HG02623 (cell line): ENCODE data around the gene DDR2.

Experiments
- ATAC-seq: cut with Tn5 transposase; IDR thresholded peaks from one replicate; pipeline ENCODE4 v1.9.1; 2021; ENCODE audit warnings: moderate library complexity; ENCODE audit not compliant: unreplicated experiment

DDR2 gene

DNA sequence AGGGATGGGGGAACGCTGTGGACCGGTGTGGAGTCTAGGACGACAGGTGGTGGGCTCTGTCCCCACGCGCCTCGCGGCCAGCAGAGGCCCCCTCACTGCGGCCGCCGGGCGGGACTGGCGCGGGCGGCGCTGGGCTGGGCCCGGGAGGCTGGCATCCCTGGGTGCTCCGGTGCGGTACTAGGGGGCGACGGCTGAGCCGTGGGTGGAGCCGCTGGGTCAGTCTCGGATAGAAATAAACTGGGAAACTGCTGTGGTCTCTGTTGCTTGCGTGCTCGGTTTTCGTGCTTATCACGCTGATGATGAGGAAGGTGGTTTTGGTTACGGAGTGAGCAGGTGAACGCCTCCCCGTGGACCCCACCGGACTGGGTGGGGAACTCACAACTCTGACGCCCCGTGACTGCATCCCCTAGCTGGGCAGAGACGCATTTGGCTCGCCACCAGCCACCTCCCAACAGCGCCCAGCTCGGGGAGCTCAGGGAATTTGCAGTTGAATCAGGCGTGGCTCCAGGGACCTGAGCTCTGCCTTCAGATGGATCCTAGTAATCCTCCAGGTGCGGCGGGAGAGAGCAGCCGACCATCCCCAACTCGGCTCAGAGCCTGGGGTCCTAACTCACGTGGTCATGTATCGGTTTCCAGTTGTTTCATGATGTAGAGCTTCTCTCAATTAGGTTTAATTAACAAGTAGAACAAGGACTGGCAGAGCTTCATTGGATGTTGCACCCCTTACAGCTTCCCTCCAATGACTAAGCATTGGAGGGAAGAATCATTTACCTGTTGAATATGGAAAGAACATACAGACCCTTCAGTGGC lies 190.3 kb downstream of the DDR2 start:
- ATAC-seq: no peak

DNA sequence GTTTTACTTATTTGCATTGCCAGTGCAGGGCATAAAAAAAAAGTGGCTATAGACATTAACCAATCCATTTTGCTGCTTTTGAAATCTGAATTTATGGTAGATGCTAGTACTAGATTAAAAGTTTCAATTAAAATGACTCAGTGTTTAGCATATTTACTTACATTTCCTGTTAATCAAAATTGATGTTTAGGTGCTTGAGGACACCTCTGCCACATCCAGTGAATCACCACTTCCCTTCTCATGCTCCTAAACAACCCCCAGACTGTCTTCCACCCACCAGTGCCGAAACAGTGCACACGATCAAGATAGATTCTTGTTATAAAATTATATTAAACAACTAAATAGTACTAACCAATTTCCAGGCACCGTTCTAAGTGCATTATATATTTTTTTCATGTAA lies 191.0 kb downstream of the DDR2 start:
- ATAC-seq: no peak

DNA sequence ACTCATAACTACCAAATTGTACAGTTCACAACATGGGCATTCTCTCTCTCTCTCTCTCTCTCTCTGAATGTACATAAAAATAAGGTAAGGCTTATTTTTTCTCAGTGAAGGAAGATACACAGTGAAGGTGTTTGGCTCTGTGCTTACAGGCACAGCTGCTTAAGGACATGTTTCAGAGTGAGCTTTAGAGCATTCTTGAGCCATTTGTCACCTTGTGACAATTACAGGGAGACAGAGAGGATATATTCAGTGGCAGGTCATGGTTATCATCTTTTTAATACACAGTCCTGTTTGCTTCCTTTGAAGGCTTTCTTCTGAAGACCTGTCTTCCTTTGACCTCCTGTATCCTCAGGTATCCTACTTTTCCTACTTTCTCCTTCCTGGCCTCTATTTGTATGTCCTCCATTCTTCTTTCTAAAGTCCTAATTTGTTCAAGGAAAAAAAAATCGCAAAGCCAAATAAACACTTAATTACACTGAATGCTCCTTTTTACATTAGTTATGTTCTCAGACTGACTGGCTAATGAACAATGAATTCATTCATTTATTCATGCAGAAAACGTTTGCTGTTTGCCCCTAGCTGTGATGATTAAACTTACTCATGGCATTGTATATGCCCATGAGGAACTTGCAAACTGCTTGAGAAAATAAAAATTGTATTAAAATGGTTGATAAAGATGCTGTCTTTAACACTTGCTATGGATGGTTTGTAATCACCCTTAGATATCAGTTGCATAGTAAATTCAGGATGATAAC lies 191.7 kb downstream of the DDR2 start:
- no peak for ATAC-seq

DNA sequence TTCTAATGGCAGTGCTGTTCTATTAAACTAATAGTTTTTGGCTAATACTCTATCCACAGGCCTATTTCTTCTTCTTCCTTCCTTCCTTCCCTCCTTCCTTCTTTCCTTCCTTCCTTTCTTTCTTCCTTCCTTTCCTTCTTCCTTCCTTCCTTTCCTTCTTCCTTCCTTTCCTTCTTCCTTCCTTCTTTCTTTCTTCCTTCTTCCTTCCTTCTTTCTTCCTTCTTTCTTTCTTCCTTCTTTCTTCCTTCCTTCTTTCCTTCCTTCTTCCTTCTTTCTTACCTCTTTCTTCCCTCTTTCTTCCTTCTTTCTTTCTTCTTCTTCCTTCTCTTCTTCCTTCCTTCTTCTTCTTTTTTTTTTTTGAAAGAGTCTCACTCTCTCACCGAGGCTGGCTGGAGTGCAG lies 197.0 kb downstream of the DDR2 start:
- ATAC-seq: no peak

DNA sequence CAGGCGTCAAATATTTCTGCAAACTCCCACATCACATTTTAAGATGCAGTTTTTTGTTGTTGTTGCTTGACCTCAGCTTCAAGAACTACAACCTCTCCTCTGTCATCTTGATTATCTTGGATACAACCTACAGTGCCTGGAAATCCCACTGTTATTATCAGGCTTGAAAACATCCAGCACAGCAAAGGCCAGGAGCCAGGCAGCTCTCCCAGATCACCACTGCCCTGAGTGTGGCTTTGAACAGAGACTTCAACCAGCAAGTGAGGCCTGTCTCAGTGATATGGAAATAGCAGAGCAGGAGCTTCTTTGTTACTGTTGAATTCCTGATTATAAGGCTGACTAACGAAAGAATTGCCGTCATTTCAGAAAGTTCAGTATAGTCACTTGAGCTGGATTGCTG lies 200.2 kb downstream of the DDR2 start:
- no peak for ATAC-seq

DNA sequence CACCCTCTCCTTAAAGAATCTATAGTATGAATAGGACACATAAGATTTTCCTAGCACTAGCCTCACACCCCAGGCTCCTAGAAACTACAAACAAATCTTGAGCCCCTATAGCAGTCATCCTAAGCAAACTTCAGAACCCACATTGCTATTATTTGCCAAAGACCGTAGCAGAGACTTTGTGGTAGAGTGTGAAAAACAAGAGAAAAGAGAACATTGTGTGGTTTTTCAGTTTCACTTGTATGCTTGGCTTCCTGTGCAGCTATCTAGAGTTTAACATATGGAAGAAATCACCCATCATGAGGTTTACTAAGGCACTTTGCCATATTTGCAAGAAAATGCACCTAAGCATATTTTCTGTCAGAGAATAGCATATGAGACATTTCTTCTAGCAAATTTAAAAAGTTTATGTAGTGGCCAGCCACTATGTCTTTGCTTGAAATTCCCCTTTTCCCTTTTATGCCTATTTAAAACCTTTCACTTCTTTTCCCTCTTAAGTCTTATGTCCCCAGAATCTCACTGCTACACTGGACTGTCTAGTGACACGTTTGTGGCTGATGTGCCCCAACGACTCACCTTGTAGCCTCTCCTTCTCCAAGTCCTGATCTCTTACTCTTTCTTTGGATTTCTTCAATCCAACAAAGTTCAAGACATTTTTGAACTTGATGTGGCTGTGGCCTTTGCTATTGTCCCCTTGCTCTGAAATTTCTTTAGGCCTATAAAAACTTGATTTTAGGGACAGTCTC lies 203.1 kb downstream of the DDR2 start:
- peak; percentile 85 for ATAC-seq
